ACC112 (cell line): ENCODE data around the gene PLK4.
"Not testable (repeated sequence)": the region's sequence is repeated elsewhere in the genome, so short reads cannot be mapped to it uniquely, and the experiment has no call there.

Experiments used
- H2AFZ ChIP-seq: fragments of 200-600 bp; sonication (generic); one replicate; pipeline ENCODE4 v1.6.0; 2017; ENCODE audit warnings: antibody characterized with exemption, low read length; ENCODE audit not compliant: unreplicated experiment
- H3K27ac ChIP-seq: fragments of 200-600 bp; sonication (generic); 2 replicates; pipeline ENCODE4 v1.5.1; 2014; ENCODE audit warnings: low read depth, mild to moderate bottlenecking, antibody characterized with exemption, low read length, moderate library complexity
- H3K27me3 ChIP-seq: fragments of 200-600 bp; sonication (generic); 2 replicates; pipeline ENCODE4 v1.6.1; 2014; ENCODE audit warnings: mild to moderate bottlenecking, antibody characterized with exemption, low read length, moderate library complexity, mixed read lengths; ENCODE audit not compliant: insufficient read depth
- H3K36me3 ChIP-seq: fragments of 200-600 bp; sonication (generic); 2 replicates; pipeline ENCODE4 v1.6.1; 2016; ENCODE audit warnings: mild to moderate bottlenecking, antibody characterized with exemption, low read length, moderate library complexity, mixed read lengths; ENCODE audit not compliant: insufficient read depth
- H3K4me1 ChIP-seq: fragments of 200-600 bp; sonication (generic); one replicate; pipeline ENCODE4 v1.6.1; 2016; ENCODE audit warnings: low read length, mixed read lengths; ENCODE audit not compliant: insufficient read depth, unreplicated experiment, control insufficient read depth
- H3K4me3 ChIP-seq: fragments of 200-600 bp; sonication (generic); 2 replicates; pipeline ENCODE4 v1.5.1; 2014; ENCODE audit warnings: mild to moderate bottlenecking, low read depth, low read length
- H3K79me2 ChIP-seq: fragments of 200-600 bp; sonication (generic); one replicate; pipeline ENCODE4 v1.6.0; 2016; ENCODE audit warnings: low read length; ENCODE audit not compliant: control insufficient read depth, unreplicated experiment, insufficient read depth

Gene PLK4

DNA sequence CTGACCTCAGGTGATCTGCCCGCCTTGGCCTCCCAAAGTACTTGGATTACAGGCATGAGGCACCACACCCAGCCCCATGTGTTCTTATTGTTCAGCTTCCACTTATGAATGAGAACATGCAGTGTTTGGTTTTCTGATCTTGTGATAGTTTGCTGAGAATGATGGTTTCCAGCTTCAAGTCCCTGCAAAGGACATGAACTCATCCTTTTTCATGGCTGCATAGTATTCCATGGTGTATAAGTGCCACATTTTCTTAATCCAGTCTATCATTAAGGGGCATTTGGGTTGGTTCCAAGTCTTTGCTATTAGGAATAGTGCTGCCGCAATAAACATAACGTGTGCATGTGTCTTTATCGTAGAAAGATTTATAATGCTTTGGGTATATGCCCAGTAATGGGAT lies 19.0 kb downstream of the PLK4 start:
- H3K27me3 ChIP-seq, H3K4me1 ChIP-seq, H2AFZ ChIP-seq, H3K4me3 ChIP-seq, H3K79me2 ChIP-seq, H3K27ac ChIP-seq: not testable (repeated sequence)
- peaks cover 17% of the 10 kb centered on the region; the same call in 1 of the 2 replicates for H3K36me3 ChIP-seq

DNA sequence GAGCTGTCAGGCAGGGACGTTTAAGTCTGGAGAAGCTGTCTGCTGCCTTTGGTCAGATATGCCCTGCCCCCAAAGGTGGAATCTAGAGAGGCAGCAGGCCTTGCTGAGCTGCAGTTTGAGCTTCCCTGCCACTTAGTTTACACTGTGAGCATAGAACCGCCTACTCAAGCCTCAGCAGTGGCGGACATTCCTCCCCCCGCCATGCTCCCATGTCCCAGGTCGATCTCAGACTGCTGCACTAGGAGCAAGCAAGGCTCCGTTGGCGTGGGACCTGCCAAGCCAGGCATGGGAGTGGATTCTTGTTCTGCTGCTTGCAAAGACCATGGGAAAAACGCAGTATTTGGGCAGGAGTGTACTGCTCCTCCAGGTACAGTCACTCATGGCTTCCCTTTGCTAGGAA lies 24.3 kb downstream of the PLK4 start:
- Histone ChIP-seq H3K27ac (no peak overlapping the region), H2AFZ (no peak overlapping the region), H3K36me3 (no peaks in the 10 kb centered on the region), H3K27me3 (no peaks in the 10 kb centered on the region), H3K4me3 (no peak overlapping the region), H3K79me2 (no peaks in the 10 kb centered on the region), H3K4me1 (no peaks in the 10 kb centered on the region)

DNA sequence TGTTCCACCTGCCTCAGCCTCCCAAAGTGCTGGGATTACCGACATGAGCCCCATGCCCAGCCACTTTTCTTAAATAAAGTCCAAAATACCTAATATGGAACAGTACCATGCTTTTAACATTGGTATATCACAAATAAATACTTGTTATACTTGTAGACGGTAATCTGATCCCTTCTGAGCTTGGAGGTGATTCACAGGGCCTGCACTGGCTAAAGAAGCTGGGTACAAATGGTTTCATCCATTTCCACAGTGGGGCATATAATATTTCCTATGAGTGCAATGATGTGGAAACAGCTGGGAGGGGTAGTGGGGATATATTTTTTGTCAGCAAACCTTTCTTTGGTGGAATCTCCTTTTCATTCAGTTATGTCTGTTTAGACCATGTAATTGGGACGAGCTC lies 35.8 kb downstream of the PLK4 start:
- no peaks in the 10 kb centered on the region for H3K4me1 ChIP-seq
- H3K36me3 ChIP-seq = peaks cover 6% of the 10 kb centered on the region; the same call in 1 of the 2 replicates
- no peak overlapping the region for H2AFZ ChIP-seq
- no peaks in the 10 kb centered on the region for H3K27me3 ChIP-seq
- no peak overlapping the region for H3K27ac ChIP-seq
- H3K79me2 ChIP-seq = no peaks in the 10 kb centered on the region
- no peak overlapping the region for H3K4me3 ChIP-seq

DNA sequence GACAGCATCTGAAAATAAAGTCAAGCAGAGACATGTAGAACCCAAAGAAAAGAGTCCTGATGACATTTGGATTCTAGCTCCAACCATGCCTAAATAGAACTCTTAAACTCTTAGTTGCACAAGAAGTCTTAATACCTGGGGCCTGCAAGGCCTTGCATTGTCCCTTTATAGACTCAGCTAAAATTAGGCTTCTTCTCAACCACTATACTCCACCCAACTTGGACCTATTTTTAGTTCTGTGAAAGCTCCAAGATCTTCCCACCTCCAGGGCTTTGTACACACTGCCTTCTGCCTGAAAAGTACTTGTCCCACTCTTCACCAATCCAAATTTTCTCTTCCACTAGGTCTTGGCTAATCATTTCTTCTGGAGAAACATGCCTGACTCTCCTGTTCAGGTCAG lies 36.5 kb downstream of the PLK4 start:
- no peaks in the 10 kb centered on the region for H3K27me3 ChIP-seq
- no peak overlapping the region for H3K4me3 ChIP-seq
- peaks cover 9% of the 10 kb centered on the region; the same call in 1 of the 2 replicates for H3K36me3 ChIP-seq
- no peaks in the 10 kb centered on the region for H3K4me1 ChIP-seq
- H3K79me2 ChIP-seq = no peaks in the 10 kb centered on the region
- no peak overlapping the region for H3K27ac ChIP-seq
- no peak overlapping the region for H2AFZ ChIP-seq

DNA sequence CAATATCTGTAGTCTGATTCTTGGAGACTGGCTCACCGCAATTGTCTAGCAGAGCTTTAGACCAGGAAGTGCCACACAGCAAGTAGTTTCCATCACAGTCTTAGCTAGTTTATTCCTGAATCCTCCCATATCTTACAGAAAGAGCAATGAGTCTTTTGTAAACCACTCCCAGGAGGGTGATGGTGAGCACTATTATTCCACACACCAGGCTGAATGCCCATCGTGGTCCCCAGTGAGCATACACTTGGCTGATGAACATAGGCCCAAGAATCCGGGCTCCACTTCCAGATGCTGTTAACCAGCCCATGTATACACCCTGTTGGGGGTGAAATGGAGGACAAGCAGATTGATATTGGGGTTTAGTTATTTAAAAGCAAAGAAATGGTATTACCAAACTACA lies 39.8 kb downstream of the PLK4 start:
- Histone ChIP-seq H3K4me1 (no peaks in the 10 kb centered on the region), H3K4me3 (no peak overlapping the region), H2AFZ (no peak overlapping the region), H3K36me3 (peaks cover 9% of the 10 kb centered on the region; the same call in 1 of the 2 replicates), H3K27me3 (no peaks in the 10 kb centered on the region), H3K27ac (no peak overlapping the region), H3K79me2 (no peaks in the 10 kb centered on the region)

DNA sequence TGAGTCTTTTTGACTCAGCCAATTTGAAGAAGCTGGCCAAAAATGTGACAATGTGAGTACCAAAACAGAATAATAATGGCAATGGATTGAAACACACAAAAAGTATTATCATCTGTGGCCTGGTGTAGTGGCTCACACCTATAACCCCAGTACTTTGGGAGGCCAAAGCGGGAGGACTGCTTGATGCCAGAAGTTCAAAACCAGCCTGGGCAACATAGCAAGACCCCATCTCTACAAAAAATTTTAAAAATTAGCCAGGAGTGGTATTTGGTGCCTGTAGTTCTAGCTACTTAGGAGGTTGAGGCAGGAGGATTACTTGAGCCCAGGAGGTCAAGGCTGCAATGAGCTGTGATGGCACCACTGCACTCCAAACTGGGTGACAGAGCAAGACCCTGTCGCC lies 41.5 kb downstream of the PLK4 start:
- H3K4me3 ChIP-seq = no peak overlapping the region
- no peak overlapping the region for H2AFZ ChIP-seq
- no peaks in the 10 kb centered on the region for H3K4me1 ChIP-seq
- H3K27ac ChIP-seq = no peak overlapping the region
- no peaks in the 10 kb centered on the region for H3K27me3 ChIP-seq
- H3K79me2 ChIP-seq = no peaks in the 10 kb centered on the region
- H3K36me3 ChIP-seq = peaks cover 12% of the 10 kb centered on the region; the same call in 1 of the 2 replicates

DNA sequence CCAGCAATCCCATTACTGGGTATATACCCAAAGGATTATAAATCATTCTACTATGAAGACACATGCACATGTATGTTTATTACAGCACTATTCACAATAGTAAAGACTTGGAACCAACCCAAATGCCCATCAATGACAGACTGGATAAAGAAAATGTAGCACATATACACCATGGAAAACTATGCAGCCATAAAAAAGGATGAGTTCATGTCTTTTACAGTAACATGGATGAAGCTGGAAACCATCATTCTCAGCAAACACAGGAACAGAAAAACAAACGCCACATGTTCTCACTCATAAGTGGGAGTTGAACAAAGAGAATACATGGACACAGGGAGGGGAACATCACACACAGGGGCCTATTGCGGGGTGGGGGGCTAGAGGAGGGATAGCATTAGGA lies 45.0 kb downstream of the PLK4 start:
- not testable (repeated sequence) for H3K27me3 ChIP-seq, H3K4me1 ChIP-seq, H3K4me3 ChIP-seq, H2AFZ ChIP-seq, H3K27ac ChIP-seq, H3K79me2 ChIP-seq
- peaks cover 12% of the 10 kb centered on the region; the same call in 1 of the 2 replicates for H3K36me3 ChIP-seq

DNA sequence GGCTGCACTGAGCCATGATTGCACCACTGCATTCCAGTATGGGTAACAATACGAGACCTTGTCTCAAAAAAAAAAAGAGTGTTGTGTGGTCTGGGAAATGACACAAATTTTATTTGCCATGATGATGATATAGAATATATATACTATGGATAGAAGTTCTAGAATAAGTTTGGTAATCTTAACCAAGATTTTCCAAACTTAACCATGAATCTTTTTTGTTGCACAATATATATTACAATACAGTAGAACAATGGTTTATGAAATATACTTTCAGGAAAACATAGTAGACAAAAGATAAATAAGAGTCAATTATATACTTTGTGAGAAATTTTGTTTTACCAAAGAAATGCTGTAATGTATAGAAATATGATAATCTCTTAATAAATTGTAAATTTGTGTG lies 49.5 kb downstream of the PLK4 start:
- H3K4me3 ChIP-seq = no peak overlapping the region
- H3K36me3 ChIP-seq = 0 out of 2 replicates have a peak, but pooled peaks cover 3% of the 10 kb centered on the region
- H3K4me1 ChIP-seq = no peaks in the 10 kb centered on the region
- no peaks in the 10 kb centered on the region for H3K27me3 ChIP-seq
- H3K79me2 ChIP-seq = no peaks in the 10 kb centered on the region
- H2AFZ ChIP-seq = no peak overlapping the region
- H3K27ac ChIP-seq = no peak overlapping the region

DNA sequence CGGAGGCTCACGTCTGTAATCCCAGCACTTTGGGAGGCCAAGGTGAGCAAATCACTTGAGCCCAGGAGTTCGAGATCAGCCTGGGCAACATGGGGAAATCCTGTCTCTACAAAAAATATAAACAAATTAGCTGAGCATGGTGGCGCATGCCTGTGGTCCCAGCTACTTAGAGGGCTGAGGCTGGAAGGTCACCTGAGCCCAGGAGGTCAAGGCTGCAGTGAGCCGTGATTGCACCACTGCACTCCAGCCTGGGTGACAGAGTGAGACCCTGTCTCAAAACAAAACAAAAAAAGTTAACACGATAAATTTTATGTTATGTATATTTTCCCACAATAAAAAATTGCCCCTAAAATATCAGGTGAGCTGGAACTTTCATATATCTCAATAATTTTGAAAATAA lies 51.1 kb downstream of the PLK4 start:
- not testable (repeated sequence) for H2AFZ ChIP-seq, H3K79me2 ChIP-seq, H3K27me3 ChIP-seq, H3K4me3 ChIP-seq, H3K27ac ChIP-seq, H3K4me1 ChIP-seq, H3K36me3 ChIP-seq

DNA sequence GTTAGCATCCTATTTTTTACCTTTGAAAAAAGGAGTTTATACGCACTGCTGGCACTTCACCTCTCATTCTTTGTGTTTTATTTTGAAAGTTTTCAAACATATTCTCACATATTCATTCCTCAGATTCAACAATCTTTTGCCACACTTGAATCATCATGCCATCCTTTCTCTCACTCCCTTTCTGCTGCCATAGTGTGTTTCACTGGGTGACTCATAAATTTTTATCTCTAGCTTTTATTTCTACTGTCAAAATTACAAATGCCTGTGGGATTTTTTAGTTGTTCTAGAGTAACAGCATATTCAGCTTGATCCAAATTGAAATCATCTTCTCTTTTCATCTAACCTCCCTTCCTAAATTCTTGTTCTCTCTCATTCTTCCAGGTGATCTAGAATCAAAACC lies 56.3 kb downstream of the PLK4 start:
- Histone ChIP-seq H3K4me3 (no peak overlapping the region), H3K27ac (peak overlapping the region; percentile 42), H3K36me3 (0 out of 2 replicates have a peak, but pooled peaks cover 3% of the 10 kb centered on the region), H2AFZ (no peak overlapping the region), H3K27me3 (no peaks in the 10 kb centered on the region), H3K79me2 (no peaks in the 10 kb centered on the region), H3K4me1 (peaks cover 11% of the 10 kb centered on the region)
